HG02623 (cell line): ENCODE data around the gene GPR31.
"Not testable (repeated sequence)": the region's sequence is repeated elsewhere in the genome, so short reads cannot be mapped to it uniquely, and the experiment has no call there.

Experiments used
- ATAC-seq: cut with Tn5 transposase; IDR thresholded peaks from one replicate; pipeline ENCODE4 v1.9.1; 2021; ENCODE audit warnings: moderate library complexity; ENCODE audit not compliant: unreplicated experiment

Gene GPR31

GRCh38 chr6:167167699-167168098, 9.9 kb upstream of the GPR31 start:
- not testable (repeated sequence) for ATAC-seq

- ATAC-seq = no peak
Observed at GRCh38 chr6:167165858-167166471, 8.2 kb upstream of the GPR31 start.

- ATAC-seq = no peak
Observed at GRCh38 chr6:167164261-167164660, 6.5 kb upstream of the GPR31 start.

GRCh38 chr6:167163476-167164011, 5.8 kb upstream of the GPR31 start:
- no peak for ATAC-seq

- ATAC-seq = no peak
Observed at GRCh38 chr6:167162591-167162990, 4.8 kb upstream of the GPR31 start.

- ATAC-seq = no peak
Observed at GRCh38 chr6:167161851-167162467, 4.2 kb upstream of the GPR31 start.

GRCh38 chr6:167157414-167157813, 366 bp downstream of the GPR31 start:
- no peak for ATAC-seq

- no peak for ATAC-seq
Observed at GRCh38 chr6:167154895-167155294, 2.9 kb downstream of the GPR31 start.

GRCh38 chr6:167154291-167154690, 3.5 kb downstream of the GPR31 start:
- ATAC-seq = no peak

GRCh38 chr6:167153521-167153959, 4.2 kb downstream of the GPR31 start:
- ATAC-seq = no peak

- ATAC-seq = no peak
Observed at GRCh38 chr6:167152862-167153261, 4.9 kb downstream of the GPR31 start.

GRCh38 chr6:167151648-167152047, 6.1 kb downstream of the GPR31 start:
- no peak for ATAC-seq

GRCh38 chr6:167150941-167151549, 6.7 kb downstream of the GPR31 start:
- ATAC-seq = peak; percentile 55

- ATAC-seq = no peak
Observed at GRCh38 chr6:167148997-167149396, 8.8 kb downstream of the GPR31 start.

GRCh38 chr6:167148021-167148420, 9.8 kb downstream of the GPR31 start:
- ATAC-seq = no peak

GRCh38 chr6:167146977-167147376, 10.8 kb downstream of the GPR31 start:
- ATAC-seq = no peak

GRCh38 chr6:167146135-167146534, 11.6 kb downstream of the GPR31 start:
- ATAC-seq = no peak

GRCh38 chr6:167145461-167145860, 12.3 kb downstream of the GPR31 start:
- ATAC-seq = no peak

- no peak for ATAC-seq
Observed at GRCh38 chr6:167143041-167143440, 14.7 kb downstream of the GPR31 start.

- no peak for ATAC-seq
Observed at GRCh38 chr6:167142433-167142761, 15.4 kb downstream of the GPR31 start.

- ATAC-seq = peak; percentile 65
Observed at GRCh38 chr6:167141667-167142432, 15.9 kb downstream of the GPR31 start.
